Peyer's patch (tissue), 4 donors: ENCODE results near the gene ALKBH6.

ENCODE experiments used
- CTCF ChIP-seq, 6 experiments: fragments of 450-650 bp in 4 of 6; fragments of 200-600 bp in 2 of 6; sonication (generic) in 1 of 6; IDR thresholded peaks; one replicate each; pipeline ENCODE4 v1.5.1; 2017 to 2019; ENCODE audit warnings: antibody characterized with exemption in 6 of 6, mild to moderate bottlenecking in 3 of 6, moderate library complexity in 1 of 6
- POLR2A ChIP-seq, 2 donors: fragments of 450-650 bp; IDR thresholded peaks; one replicate each; pipeline ENCODE4 v1.5.1; 2017; ENCODE audit warnings: antibody characterized with exemption in 2 of 2, mild to moderate bottlenecking in 2 of 2, moderate library complexity in 2 of 2

- TF ChIP-seq CTCF (IDR thresholded peaks at IDR 0.05) (no peak), POLR2A (IDR thresholded peaks at IDR 0.05) (no peak)
These were observed 50.5 kb downstream of the ALKBH6 start for GRCh38 chr19:35963514-35963913.
